HepG2 (cell line): ENCODE measurements around the gene DDR2. TPM values are rescaled to one million over a fixed set of nuclear protein-coding genes. Genes with fewer than 3 reads are reported as not detected.

Source experiments
- BCL6 ChIP-seq: IDR thresholded peaks from 2 replicates; pipeline ENCODE4 v1.6.1; 2016; ENCODE audit warnings: missing genetic modification reagents, missing compliant biosample characterization
- BRD4 ChIP-seq: sonication (generic); formaldehyde crosslinking; IDR thresholded peaks from 2 replicates; pipeline ENCODE4 v1.4.0; 2020; ENCODE audit warnings: missing genetic modification reagents
- CREB1 ChIP-seq, 2 experiments: fragments of 450-650 bp in 1 of 2; IDR thresholded peaks; 2 replicates each; pipeline ENCODE4 v1.6.1; 2016 to 2017; ENCODE audit warnings: control low read depth in 1 of 2, mild to moderate bottlenecking in 1 of 2, missing compliant biosample characterization in 1 of 2, missing genetic modification characterization in 1 of 2
- ELF4 ChIP-seq: sonication (generic); formaldehyde crosslinking; IDR thresholded peaks from 2 replicates; pipeline ENCODE4 v1.5.0; 2020; ENCODE audit warnings: missing genetic modification reagents, mild to moderate bottlenecking, moderate library complexity, borderline replicate concordance
- FOXP1 ChIP-seq, 2 experiments: fragments of 450-650 bp in 1 of 2; IDR thresholded peaks; 2 replicates each; pipeline ENCODE4 v1.6.1; 2017 to 2018; ENCODE audit warnings: antibody characterized with exemption in 1 of 2
- FUBP1 ChIP-seq: sonication (generic); formaldehyde crosslinking; IDR thresholded peaks from 2 replicates; pipeline ENCODE4 v1.5.1; 2020; ENCODE audit warnings: missing genetic modification reagents, mild to moderate bottlenecking, borderline replicate concordance
- GZF1 ChIP-seq: sonication (generic); formaldehyde crosslinking; IDR thresholded peaks from 2 replicates; pipeline ENCODE4 v1.5.1; 2020; ENCODE audit warnings: mild to moderate bottlenecking, missing genetic modification reagents
- HMGA1 ChIP-seq: sonication (generic); formaldehyde crosslinking; conservative IDR thresholded peaks from 2 replicates; pipeline ENCODE4 v1.4.0; 2020; ENCODE audit warnings: missing genetic modification reagents
- KDM2A ChIP-seq: sonication (generic); formaldehyde crosslinking; IDR thresholded peaks from 2 replicates; pipeline ENCODE4 v1.4.0; 2020; ENCODE audit warnings: low read depth, missing genetic modification reagents, borderline replicate concordance
- MZF1 ChIP-seq: sonication (generic); formaldehyde crosslinking; IDR thresholded peaks from 2 replicates; pipeline ENCODE4 v1.8.1; 2023; ENCODE audit warnings: mild to moderate bottlenecking, missing genetic modification reagents, borderline replicate concordance
- PAF1 ChIP-seq: IDR thresholded peaks from 2 replicates; pipeline ENCODE4 v1.6.1; 2016; ENCODE audit warnings: missing genetic modification reagents, missing compliant biosample characterization
- PITX1 ChIP-seq: sonication (generic); formaldehyde crosslinking; IDR thresholded peaks from 2 replicates; pipeline ENCODE4 v1.5.1; 2020; ENCODE audit warnings: mild to moderate bottlenecking, missing genetic modification reagents
- SOX5 ChIP-seq: IDR thresholded peaks from 2 replicates; pipeline ENCODE4 v1.6.1; 2016; ENCODE audit warnings: borderline replicate concordance
- ZBTB21 ChIP-seq: sonication (generic); formaldehyde crosslinking; IDR thresholded peaks from 2 replicates; pipeline ENCODE4 v1.4.0; 2020; ENCODE audit warnings: missing genetic modification reagents
- ZBTB25 ChIP-seq: IDR thresholded peaks from 2 replicates; pipeline ENCODE4 v1.6.1; 2018; ENCODE audit warnings: missing genetic modification reagents
- ZFX ChIP-seq: sonication (generic); formaldehyde crosslinking; IDR thresholded peaks from 2 replicates; pipeline ENCODE4 v1.4.0; 2020; ENCODE audit warnings: mild to moderate bottlenecking, low read depth, missing genetic modification reagents, moderate library complexity
- ZNF205 ChIP-seq: IDR thresholded peaks from 2 replicates; pipeline ENCODE4 v1.6.1; 2018; ENCODE audit warnings: missing biosample characterization, missing genetic modification reagents
- ZNF362 ChIP-seq: sonication (generic); formaldehyde crosslinking; IDR thresholded peaks from 2 replicates; pipeline ENCODE4 v1.4.0; 2020; ENCODE audit warnings: missing genetic modification reagents, mild to moderate bottlenecking, borderline replicate concordance
- ZNF484 ChIP-seq: sonication (generic); formaldehyde crosslinking; IDR thresholded peaks from 2 replicates; pipeline ENCODE4 v1.5.1; 2020; ENCODE audit warnings: mild to moderate bottlenecking, low read depth, missing genetic modification reagents, borderline replicate concordance
- ZNF704 ChIP-seq: sonication (generic); formaldehyde crosslinking; IDR thresholded peaks from 2 replicates; pipeline ENCODE4 v1.8.1; 2023; ENCODE audit warnings: mild to moderate bottlenecking, inconsistent platforms, moderate library complexity, missing genetic modification reagents, borderline replicate concordance
- ZNF782 ChIP-seq: sonication (generic); formaldehyde crosslinking; IDR thresholded peaks from 2 replicates; pipeline ENCODE4 v1.4.0; 2020; ENCODE audit warnings: missing genetic modification reagents, mild to moderate bottlenecking, borderline replicate concordance
- ZNF788 ChIP-seq: sonication (generic); formaldehyde crosslinking; IDR thresholded peaks from 2 replicates; pipeline ENCODE4 v1.5.0; 2020; ENCODE audit warnings: mild to moderate bottlenecking, missing genetic modification reagents, borderline replicate concordance
- ZNF883 ChIP-seq: sonication (generic); formaldehyde crosslinking; IDR thresholded peaks from 2 replicates; pipeline ENCODE4 v1.5.1; 2020; ENCODE audit warnings: mild to moderate bottlenecking, missing genetic modification reagents; ENCODE audit errors: not compliant biosample characterization
- polyA plus RNA-seq, 8 experiments: library from polyadenylated mRNA; depleted of rRNA in 3 of 8; stranded (reverse) in 7 of 8; unstranded in 1 of 8; fragments of >200 nt; fragmentation: Illumina TruSeq in 4 of 8; extraction: Trizol in 4 of 8; gene quantifications; 2 replicates each; pipeline versions ENCODE4 v1.2.1 to v1.2.3, GENCODE V29; 2011 to 2016; ENCODE audit warnings: low read depth in 4 of 8, missing spikeins in 1 of 8, mixed read lengths in 1 of 8; ENCODE audit not compliant: insufficient read depth in 1 of 8
- total RNA-seq, 5 experiments: library from RNA; depleted of rRNA; stranded (reverse); fragments of >200 nt; fragmentation: Illumina TruSeq; extraction: Trizol; gene quantifications; 2 replicates each; pipeline ENCODE4 v1.2.3, GENCODE V29; 2016; ENCODE audit warnings: low read depth in 1 of 5

Gene DDR2
- total and polyA plus RNA-seq, 2 of the 13 experiments (the other 11 are each of a cell fraction or from before 2014, with no cell fraction given): 0.36 to 0.38 TPM

GRCh38 chr1:162696286-162696862 is 64.1 kb downstream of the DDR2 start (continued):
- TF ChIP-seq ZNF788 (0 out of 2 replicates have a peak, but pooled peaks have one; percentile 42), ZNF782 (CRISPR knock-in tag) (no peak), ELF4 (no peak), FUBP1 (CRISPR knock-in tag) (no peak), MZF1 (CRISPR knock-in tag) (no peak), ZNF362 (CRISPR knock-in tag) (peak; percentile 50; the same call in 1 of the 2 replicates), ZNF484 (CRISPR knock-in tag) (no peak), ZFX (0 out of 2 replicates have a peak, but pooled peaks have one; percentile 13), BCL6 (0 out of 2 replicates have a peak, but pooled peaks have one; percentile 30), SOX5 (peak; percentile 43; the same call in 1 of the 2 replicates), ZBTB21 (no peak), ZNF704 (no peak), FOXP1 (IDR thresholded peaks at IDR 0.05) (no peak), FOXP1 (CRISPR knock-in tag; IDR thresholded peaks at IDR 0.05) (peak; percentile 57), KDM2A (peak; percentile 44; the same call in 1 of the 2 replicates), CREB1 (IDR thresholded peaks at IDR 0.05) (no peak), CREB1 (CRISPR knock-in tag; IDR thresholded peaks at IDR 0.05) (no peak), BRD4 (CRISPR knock-in tag) (no peak), GZF1 (no peak), ZBTB25 (CRISPR knock-in tag) (no peak), HMGA1 (CRISPR knock-in tag) (no peak), ZNF205 (CRISPR knock-in tag) (no peak), ZNF883 (no peak), PITX1 (CRISPR knock-in tag) (peak; percentile 48; the same call in 1 of the 2 replicates), PAF1 (no peak)
